Testis (tissue), 3 donors: ENCODE measurements around the gene CLIP2. TPM values are rescaled to one million over a fixed set of nuclear protein-coding genes. Genes with fewer than 3 reads are reported as not detected.
"Not testable (repeated sequence)": the region's sequence is repeated elsewhere in the genome, so short reads cannot be mapped to it uniquely, and the experiment has no call there.

Source experiments
- DNase-seq: peaks from one replicate; pipeline ENCODE4 v3.0.0-alpha.2; 2019
- H3K27ac ChIP-seq, 2 donors: fragments of 200-600 bp; sonication (generic); one replicate each; pipeline ENCODE4 v1.5.1; 2019
- H3K27me3 ChIP-seq: fragments of 200-600 bp; sonication (generic); one replicate; pipeline ENCODE4 v1.5.1; 2019
- H3K36me3 ChIP-seq: fragments of 200-600 bp; sonication (generic); one replicate; pipeline ENCODE4 v1.5.1; 2017; ENCODE audit warnings: low read depth; ENCODE audit errors: missing control alignments
- H3K4me1 ChIP-seq: fragments of 200-600 bp; sonication (generic); one replicate; pipeline ENCODE4 v1.5.1; 2019
- H3K4me3 ChIP-seq, 2 donors: fragments of 200-600 bp; sonication (generic); one replicate each; pipeline ENCODE4 v1.5.1; 2017 to 2019
- H3K9me3 ChIP-seq: fragments of 200-600 bp; sonication (generic); one replicate; pipeline ENCODE4 v1.5.1; 2017
- CTCF ChIP-seq, 3 experiments: fragments of 450-650 bp in 2 of 3; fragments of 200-600 bp in 1 of 3; sonication (generic) in 1 of 3; IDR thresholded peaks; one replicate each; pipeline ENCODE4 v1.5.1; 2016 to 2019; ENCODE audit warnings: antibody characterized with exemption in 3 of 3, mild to moderate bottlenecking in 2 of 3, moderate library complexity in 1 of 3
- POLR2A ChIP-seq: fragments of 450-650 bp; IDR thresholded peaks from one replicate; pipeline ENCODE4 v1.6.1; 2017; ENCODE audit warnings: antibody characterized with exemption, mild to moderate bottlenecking, moderate library complexity
- WGBS, 2 donors: methylation state at CpG; one replicate each; pipeline ENCODE4 v1.1.5; 2018; 5-methylcytosine and 5-hydroxymethylcytosine counted together
- intact Hi-C: fragments of 100-400 bp; cut with DNase I; formaldehyde crosslinking; loops from one replicate; pipeline ENCODE4 v1.15.1; 2023; ENCODE audit warnings: low total_unique reads
- polyA plus RNA-seq: library from polyadenylated mRNA; stranded (reverse); fragments of 350-450 nt; fragmentation: Illumina TruSeq; extraction: RNeasy Lipid Tissue Mini Kit (QIAGEN cat#74804); gene quantifications from one replicate; pipeline ENCODE4 v1.2.3, GENCODE V29; 2014; ENCODE audit warnings: low read depth, low replicate concordance; ENCODE audit not compliant: insufficient read depth
- total RNA-seq, 2 donors: library from RNA; depleted of rRNA; stranded (reverse); fragments of >200 nt; gene quantifications; one replicate each; pipeline ENCODE4 v1.2.3, GENCODE V29; 2016

CLIP2 gene
- total and polyA plus RNA-seq, 3 donors from 2014 or later, result 8.5 to 19.8 (median 16.5) TPM

GRCh38 chr7:74375726-74376220 lies 86.6 kb downstream of the CLIP2 start:
- no peaks in the 10 kb centered on the region for H3K36me3 ChIP-seq
- no peak for DNase-seq
- no peaks in the 10 kb centered on the region for H3K27me3 ChIP-seq
- 84 to 94% methylated on average over 24 to 31 of the region's 31 CpGs for WGBS, 2 donors
- intact Hi-C loops, result no loop called here
- H3K4me1 ChIP-seq, result peaks cover 4% of the 10 kb centered on the region
- H3K9me3 ChIP-seq, result no peaks in the 10 kb centered on the region
- TF ChIP-seq CTCF (IDR thresholded peaks at IDR 0.05) (no peak), POLR2A (no peak)
- H3K27ac ChIP-seq, result no peak overlapping the region
- no peak overlapping the region for H3K4me3 ChIP-seq

DNA sequence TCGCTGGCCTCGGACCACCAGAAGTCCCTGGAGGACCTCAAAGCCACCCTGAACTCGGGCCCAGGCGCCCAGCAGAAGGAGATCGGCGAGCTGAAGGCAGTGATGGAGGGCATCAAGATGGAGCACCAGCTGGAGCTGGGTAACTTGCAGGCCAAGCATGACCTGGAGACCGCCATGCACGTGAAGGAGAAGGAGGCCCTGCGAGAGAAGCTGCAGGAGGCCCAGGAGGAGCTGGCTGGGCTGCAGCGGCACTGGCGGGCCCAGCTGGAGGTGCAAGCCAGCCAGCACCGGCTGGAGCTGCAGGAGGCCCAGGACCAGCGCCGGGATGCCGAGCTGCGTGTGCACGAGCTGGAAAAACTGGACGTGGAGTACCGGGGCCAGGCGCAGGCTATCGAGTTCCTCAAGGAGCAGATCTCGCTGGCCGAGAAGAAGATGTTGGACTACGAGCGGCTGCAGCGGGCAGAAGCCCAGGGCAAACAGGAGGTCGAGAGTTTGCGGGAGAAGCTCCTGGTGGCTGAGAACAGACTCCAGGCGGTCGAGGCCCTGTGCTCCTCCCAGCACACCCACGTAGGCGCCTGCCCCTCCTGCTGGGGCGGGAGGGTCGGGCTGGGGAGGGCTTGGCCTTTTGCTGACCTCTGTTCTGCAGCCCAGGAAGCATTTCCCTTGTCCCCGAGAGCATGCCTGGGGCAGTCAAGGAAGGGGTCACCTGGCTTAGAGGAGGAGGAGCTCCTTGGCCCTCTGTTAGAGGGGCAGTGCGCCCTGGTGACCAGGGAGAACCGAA lies 87.2 kb downstream of the CLIP2 start:
- H3K27ac ChIP-seq, result no peak overlapping the region
- no peaks in the 10 kb centered on the region for H3K36me3 ChIP-seq
- WGBS, 2 donors, result 82 to 88% methylated on average over 25 to 37 of the region's 37 CpGs
- no peaks in the 10 kb centered on the region for H3K27me3 ChIP-seq
- H3K4me1 ChIP-seq, result peaks cover 4% of the 10 kb centered on the region
- intact Hi-C loops, result no loop called here
- DNase-seq, result no peak
- H3K9me3 ChIP-seq, result no peaks in the 10 kb centered on the region
- H3K4me3 ChIP-seq, result no peak overlapping the region
- TF ChIP-seq POLR2A (no peak), CTCF (IDR thresholded peaks at IDR 0.05) (no peak)

DNA sequence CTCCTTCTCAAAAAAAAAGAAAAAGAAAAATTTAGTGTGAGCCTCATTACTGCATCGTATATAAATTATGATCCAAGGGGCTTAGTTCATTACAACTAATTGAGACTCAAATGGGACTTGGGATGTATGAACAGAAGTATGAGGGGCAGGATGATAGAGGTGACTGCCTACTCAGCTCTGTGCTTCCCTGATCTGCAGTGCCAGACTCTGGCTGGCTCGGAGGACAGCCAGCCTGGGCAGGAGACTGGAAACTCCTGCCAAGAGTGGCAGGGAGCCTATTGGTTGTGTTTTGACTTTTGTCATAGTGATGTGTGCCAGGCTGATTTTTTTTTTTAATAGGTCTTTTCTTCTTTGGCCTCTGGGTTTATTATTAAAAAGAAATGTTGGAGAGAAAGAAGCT lies 90.7 kb downstream of the CLIP2 start:
- Histone ChIP-seq H3K4me1 (no peaks in the 10 kb centered on the region), H3K27ac (no peak overlapping the region), H3K9me3 (no peaks in the 10 kb centered on the region), H3K4me3 (no peak overlapping the region), H3K27me3 (no peaks in the 10 kb centered on the region), H3K36me3 (no peaks in the 10 kb centered on the region)
- intact Hi-C loops, result no loop called here
- no peak for DNase-seq
- WGBS, 2 donors, result 80 to 89% methylated on average over 2 of the region's 2 CpGs
- TF ChIP-seq CTCF (IDR thresholded peaks at IDR 0.05) (no peak), POLR2A (no peak)

DNA sequence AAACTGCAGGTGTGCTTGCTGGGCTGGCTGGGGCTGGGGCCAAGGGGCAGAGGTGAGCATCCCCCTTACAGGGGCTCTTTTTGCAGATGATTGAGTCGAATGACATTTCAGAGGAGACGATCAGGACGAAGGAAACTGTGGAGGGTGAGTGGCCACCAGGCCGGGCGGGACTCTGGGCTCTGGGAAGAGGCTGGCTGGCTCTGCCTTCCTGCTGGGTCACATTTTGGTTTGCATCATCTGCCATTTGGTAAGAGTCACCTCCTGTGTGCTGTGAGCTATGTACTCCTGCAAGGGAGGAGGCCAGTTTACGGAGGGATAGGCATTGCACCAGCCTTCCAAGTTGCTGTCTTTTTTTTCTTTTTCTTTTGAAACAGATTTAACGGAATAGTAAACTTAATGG lies 91.5 kb downstream of the CLIP2 start:
- Histone ChIP-seq H3K27ac (no peak overlapping the region), H3K36me3 (no peaks in the 10 kb centered on the region), H3K4me3 (no peak overlapping the region), H3K9me3 (no peaks in the 10 kb centered on the region), H3K4me1 (no peaks in the 10 kb centered on the region), H3K27me3 (no peaks in the 10 kb centered on the region)
- no peak for DNase-seq
- TF ChIP-seq CTCF (IDR thresholded peaks at IDR 0.05) (no peak), POLR2A (no peak)
- intact Hi-C loops, result no loop called here
- 86 to 94% methylated on average over 7 of the region's 7 CpGs for WGBS, 2 donors

GRCh38 chr7:74384086-74384485 lies 94.9 kb downstream of the CLIP2 start:
- H3K27me3 ChIP-seq, H3K36me3 ChIP-seq, H3K4me3 ChIP-seq, H3K9me3 ChIP-seq, DNase-seq, H3K27ac ChIP-seq, H3K4me1 ChIP-seq, intact Hi-C loops: not testable (repeated sequence)
- 73 to 84% methylated on average over 4 of the region's 4 CpGs for WGBS, 2 donors

DNA sequence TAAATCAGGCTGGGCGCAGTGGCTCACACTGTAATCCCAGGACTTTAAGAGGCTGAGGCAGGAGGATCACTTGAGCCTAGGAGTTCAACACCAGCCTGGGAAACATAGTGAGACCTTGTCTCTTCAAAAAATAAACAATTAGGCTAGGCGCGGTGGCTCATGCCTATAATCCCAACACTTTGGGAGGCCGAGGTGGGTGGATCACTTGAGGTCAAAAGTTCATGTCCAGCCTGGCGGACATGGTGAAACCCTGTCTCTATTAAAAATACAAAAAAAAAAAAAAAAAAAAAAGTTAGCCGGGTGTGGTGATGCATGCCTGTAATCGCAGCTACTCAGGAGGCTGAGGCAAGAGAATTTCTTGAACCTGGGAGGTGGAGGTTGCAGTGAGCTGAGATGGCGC lies 95.6 kb downstream of the CLIP2 start:
- 77 to 89% methylated on average over 8 of the region's 8 CpGs for WGBS, 2 donors
- H3K27ac ChIP-seq, H3K27me3 ChIP-seq, H3K4me1 ChIP-seq, H3K4me3 ChIP-seq, H3K9me3 ChIP-seq, intact Hi-C loops, H3K36me3 ChIP-seq, DNase-seq: not testable (repeated sequence)
